Measurements from ENCODE around the gene DNAH14. TPM values are rescaled to one million over a fixed set of nuclear protein-coding genes. Genes with fewer than 3 reads are reported as not detected.

Gene DNAH14
- total RNA-seq, 2 donors from 2014 or later, result 36.6 to 41.6 TPM

- Mint-ChIP-seq H3K36me3 (ENCODE audit: low read depth) (no peaks in the 10 kb centered on the region), H3K4me3 (no peak overlapping the region), H3K9me3 (peaks cover 1% of the 10 kb centered on the region), H3K27ac (no peak overlapping the region), H3K27me3 (ENCODE audit: insufficient read depth) (peaks cover 4% of the 10 kb centered on the region), H3K4me1 (peaks cover 6% of the 10 kb centered on the region)
- no peaks in the 10 kb centered on the region for H3K4me1 ChIP-seq (ENCODE audit: control insufficient read depth, insufficient read depth, low read length)
- H3K9ac ChIP-seq (ENCODE audit: extremely low read depth, low read length, poor library complexity, severe bottlenecking), result no peak overlapping the region
- H3K9me3 ChIP-seq (ENCODE audit: control insufficient read depth, low read length), result no peaks in the 10 kb centered on the region
- no peak overlapping the region for H3K27ac ChIP-seq (ENCODE audit: low read depth, low read length)
- DNase-seq, result no peak
- no peaks in the 10 kb centered on the region for H3K36me3 ChIP-seq (ENCODE audit: control insufficient read depth, insufficient read depth, low read length)
- no peak overlapping the region for H3K4me3 ChIP-seq (ENCODE audit: low read length)
- WGBS, 2 experiments (ENCODE audit: insufficient coverage in 1 of 2, insufficient read length in 1 of 2), result 95 to 100% methylated on average over 2 to 3 of the region's 3 CpGs
- no peaks in the 10 kb centered on the region for H3K27me3 ChIP-seq (ENCODE audit: control insufficient read depth, insufficient read depth, low read length, poor library complexity, severe bottlenecking)
- no peak for TF ChIP-seq CTCF (conservative IDR thresholded peaks at IDR 0.05)
These were observed 409.1 kb downstream of the DNAH14 start for GRCh38 chr1:225338545-225338944.

DNA sequence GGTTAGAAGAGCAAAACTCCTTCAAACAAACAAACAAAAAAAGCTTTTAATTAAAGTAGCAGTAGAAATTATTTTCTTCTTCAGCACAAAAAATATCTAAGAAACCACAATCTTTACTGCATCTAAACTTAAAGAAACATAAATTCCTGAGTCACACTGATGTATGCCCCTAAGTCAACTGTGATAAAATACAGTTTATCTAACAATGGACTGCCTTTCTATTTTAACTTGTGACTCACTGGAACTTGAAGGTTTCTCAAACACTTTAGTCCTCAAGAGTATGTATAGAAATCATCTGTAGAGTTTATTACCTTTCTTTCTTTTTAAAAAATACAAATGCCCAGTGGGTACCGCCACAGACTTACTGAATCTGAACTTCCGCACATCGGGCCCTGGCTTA is 412.2 kb downstream of the DNAH14 start:
- 89 to 100% methylated on average over 3 of the region's 3 CpGs for WGBS, 2 experiments (ENCODE audit: insufficient coverage in 1 of 2, insufficient read length in 1 of 2)
- Histone ChIP-seq H3K36me3 (ENCODE audit: control insufficient read depth, insufficient read depth, low read length) (no peaks in the 10 kb centered on the region), H3K4me1 (ENCODE audit: control insufficient read depth, insufficient read depth, low read length) (no peaks in the 10 kb centered on the region), H3K9me3 (ENCODE audit: control insufficient read depth, low read length) (no peaks in the 10 kb centered on the region), H3K9ac (ENCODE audit: extremely low read depth, low read length, poor library complexity, severe bottlenecking) (no peak overlapping the region), H3K27ac (ENCODE audit: low read depth, low read length) (no peak overlapping the region), H3K27me3 (ENCODE audit: control insufficient read depth, insufficient read depth, low read length, poor library complexity, severe bottlenecking) (no peaks in the 10 kb centered on the region), H3K4me3 (ENCODE audit: low read length) (no peak overlapping the region)
- Mint-ChIP-seq H3K27ac (no peak overlapping the region), H3K9me3 (peaks cover 1% of the 10 kb centered on the region), H3K4me1 (peaks cover 6% of the 10 kb centered on the region), H3K36me3 (ENCODE audit: low read depth) (no peaks in the 10 kb centered on the region), H3K4me3 (no peak overlapping the region), H3K27me3 (ENCODE audit: insufficient read depth) (peaks cover 6% of the 10 kb centered on the region)
- no peak for TF ChIP-seq CTCF (conservative IDR thresholded peaks at IDR 0.05)
- DNase-seq, result no peak

GRCh38 chr1:225342695-225343094 is 413.2 kb downstream of the DNAH14 start:
- no peaks in the 10 kb centered on the region for H3K36me3 ChIP-seq (ENCODE audit: control insufficient read depth, insufficient read depth, low read length)
- Mint-ChIP-seq H3K4me3 (no peak overlapping the region), H3K36me3 (ENCODE audit: low read depth) (no peaks in the 10 kb centered on the region), H3K27me3 (ENCODE audit: insufficient read depth) (peaks cover 6% of the 10 kb centered on the region), H3K4me1 (peaks cover 6% of the 10 kb centered on the region), H3K27ac (no peak overlapping the region), H3K9me3 (peaks cover 1% of the 10 kb centered on the region)
- no peaks in the 10 kb centered on the region for H3K27me3 ChIP-seq (ENCODE audit: control insufficient read depth, insufficient read depth, low read length, poor library complexity, severe bottlenecking)
- 94% methylated on average over 4 to 7 of the region's 7 CpGs for WGBS, 2 experiments (ENCODE audit: insufficient coverage in 1 of 2, insufficient read length in 1 of 2)
- no peak overlapping the region for H3K9ac ChIP-seq (ENCODE audit: extremely low read depth, low read length, poor library complexity, severe bottlenecking)
- DNase-seq, result no peak
- H3K4me1 ChIP-seq (ENCODE audit: control insufficient read depth, insufficient read depth, low read length), result no peaks in the 10 kb centered on the region
- TF ChIP-seq CTCF (conservative IDR thresholded peaks at IDR 0.05), result no peak
- no peak overlapping the region for H3K27ac ChIP-seq (ENCODE audit: low read depth, low read length)
- H3K9me3 ChIP-seq (ENCODE audit: control insufficient read depth, low read length), result no peaks in the 10 kb centered on the region
- H3K4me3 ChIP-seq (ENCODE audit: low read length), result no peak overlapping the region
